Glomerular visceral epithelial cell (primary cell): ENCODE data around the gene FASTKD1.

Source experiments
- DNase-seq: peaks from one replicate; pipeline ENCODE4 v3.0.0-alpha.2; 2016; ENCODE audit errors: extremely low spot score

The FASTKD1 gene

DNA sequence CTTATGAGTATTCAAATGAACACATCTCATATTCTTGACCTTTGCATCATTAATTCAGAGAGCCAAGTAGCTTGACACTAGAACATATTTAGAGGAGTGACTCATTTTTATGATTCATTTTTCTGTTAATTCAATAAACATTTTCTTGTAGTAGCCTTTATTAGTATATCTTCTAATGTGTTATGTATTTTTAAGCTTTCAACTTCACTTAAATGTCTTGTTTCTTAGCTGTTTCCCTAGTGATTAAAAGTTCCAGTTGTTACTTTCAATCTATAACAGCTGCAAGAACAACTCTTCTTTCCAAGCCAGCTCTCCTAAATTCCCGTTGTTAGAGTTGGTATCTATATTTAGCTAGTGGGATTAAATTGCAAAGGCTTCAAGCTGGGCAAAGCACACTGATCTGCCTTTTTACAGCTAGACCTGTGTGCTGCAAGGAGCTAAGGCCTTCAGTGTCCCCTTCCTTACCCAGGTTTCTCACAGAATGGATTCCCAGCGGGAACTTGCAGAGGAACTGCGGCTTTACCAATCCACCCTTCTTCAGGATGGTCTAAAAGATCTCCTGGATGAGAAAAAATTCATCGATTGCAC is 64.3 kb downstream of the FASTKD1 start, which contains the start of gene KLHL41:
KLHL41 (plus strand) TSS at position 405 of the 588 bp plus-strand sequence; CDS start at position 482, 77 bp downstream.
- no peak for DNase-seq

DNA sequence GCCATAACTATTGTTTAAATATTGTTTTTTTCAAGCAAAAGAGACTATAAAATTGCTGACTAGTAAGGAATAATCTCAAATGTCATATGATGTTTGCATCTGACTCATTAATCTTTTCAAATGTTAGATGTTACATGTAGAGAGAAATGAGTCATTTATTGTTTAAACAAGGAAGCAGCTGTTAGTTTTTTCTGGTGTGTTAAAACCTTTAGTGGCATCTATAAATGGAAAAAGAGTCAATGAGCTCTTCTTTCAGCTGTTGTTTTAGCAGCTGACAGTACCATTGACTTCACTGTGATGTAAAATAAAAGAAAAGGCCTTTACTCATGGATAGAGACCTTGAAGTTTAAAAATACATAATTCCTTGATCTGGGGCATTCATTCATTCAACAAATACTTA is 66.0 kb downstream of the FASTKD1 start:
- no peak for DNase-seq

GRCh38 chr2:169504651-169505050 is 69.0 kb downstream of the FASTKD1 start:
- DNase-seq = no peak

GRCh38 chr2:169495310-169495928 is 78.2 kb downstream of the FASTKD1 start:
- DNase-seq = no peak

- no peak for DNase-seq
These were observed 80.3 kb downstream of the FASTKD1 start for GRCh38 chr2:169493360-169493759.

DNA sequence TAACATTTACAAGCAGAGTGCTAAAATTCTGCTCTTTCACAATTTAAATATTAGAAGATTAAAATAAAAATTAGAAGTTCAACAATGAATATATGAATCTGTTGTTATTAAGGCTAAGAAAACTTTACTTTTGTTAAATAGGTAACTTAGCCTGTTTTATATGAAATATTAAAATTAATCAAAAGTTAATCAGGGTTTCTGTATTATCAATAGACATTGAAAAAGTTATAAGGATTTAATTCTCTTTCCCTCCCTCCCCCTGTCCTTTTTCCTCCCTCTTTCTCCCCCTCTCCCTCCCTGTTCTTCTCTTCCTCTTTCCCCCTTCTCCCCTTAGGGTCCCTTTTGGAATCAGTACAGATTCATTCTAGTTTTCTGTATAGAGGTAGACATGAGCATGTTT is 82.3 kb downstream of the FASTKD1 start:
- DNase-seq = no peak

DNA sequence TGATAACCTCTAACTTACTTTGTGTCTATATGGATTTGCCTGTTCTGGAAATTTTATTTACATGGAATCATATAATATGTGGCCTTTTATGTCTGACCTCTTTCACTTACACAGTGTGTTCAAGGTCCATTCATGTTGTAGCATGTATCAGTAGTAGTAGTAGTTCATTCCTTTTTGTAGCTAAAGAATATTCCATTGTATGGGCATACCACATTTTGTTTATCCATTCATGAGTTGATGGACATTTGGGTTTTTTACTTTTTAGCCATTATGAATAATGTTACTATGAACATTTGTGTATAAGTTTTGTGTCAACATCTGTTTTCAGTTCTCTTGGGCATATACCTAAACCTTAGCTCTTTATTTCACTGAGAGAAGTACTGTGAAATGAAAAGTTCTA is 82.8 kb downstream of the FASTKD1 start:
- no peak for DNase-seq

DNA sequence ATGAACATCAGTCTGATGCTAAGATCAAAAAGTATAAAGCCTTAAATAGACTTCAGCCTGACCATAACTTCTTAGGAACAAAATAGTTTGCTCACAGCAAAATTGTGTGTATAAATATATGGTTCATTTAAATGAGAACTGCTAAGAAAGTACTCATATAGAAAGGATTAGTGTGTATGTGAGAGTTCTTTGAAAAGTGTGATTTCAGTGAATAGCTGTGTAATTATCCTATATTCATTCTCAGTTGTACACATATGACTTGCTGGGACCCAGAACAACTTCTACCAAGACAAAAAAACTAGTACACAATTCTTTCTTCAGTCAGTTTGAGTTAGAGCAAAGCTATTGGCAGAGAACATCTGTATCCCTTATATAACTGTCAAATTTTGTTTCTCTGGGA is 87.2 kb downstream of the FASTKD1 start:
- DNase-seq = no peak

DNA sequence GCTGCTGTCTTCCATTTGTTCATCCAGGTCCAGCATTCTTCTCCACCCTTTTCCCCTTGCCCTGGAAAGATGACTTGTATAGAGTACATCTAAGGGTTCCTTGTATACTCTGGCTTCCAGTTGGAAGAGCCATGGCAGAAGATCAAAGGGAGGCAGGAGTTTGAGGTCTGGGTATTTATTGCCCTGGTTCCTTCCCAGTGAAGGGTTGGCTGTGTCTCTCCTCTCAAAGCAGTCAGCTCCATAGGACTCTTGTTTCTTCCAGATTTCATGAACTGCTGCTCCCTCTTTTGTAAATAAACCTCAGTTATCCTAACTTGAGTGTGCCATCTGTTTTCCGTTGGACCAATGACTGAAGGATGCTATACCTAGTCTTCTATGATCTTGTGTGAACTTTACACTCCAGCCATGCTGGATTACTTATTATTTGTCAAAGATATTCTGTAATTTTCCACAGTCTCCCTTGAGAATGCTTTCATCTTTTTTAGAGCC is 88.0 kb downstream of the FASTKD1 start:
- DNase-seq = no peak

- DNase-seq = no peak
These were observed 93.6 kb downstream of the FASTKD1 start for GRCh38 chr2:169480079-169480465.
